NCI-H1092 (cell line): ENCODE results near the gene BARHL2.

Experiments
- DNase-seq: peaks from one replicate; lab custom pipeline; 2025; lab: John Stamatoyannopoulos, UW

The BARHL2 gene

DNA sequence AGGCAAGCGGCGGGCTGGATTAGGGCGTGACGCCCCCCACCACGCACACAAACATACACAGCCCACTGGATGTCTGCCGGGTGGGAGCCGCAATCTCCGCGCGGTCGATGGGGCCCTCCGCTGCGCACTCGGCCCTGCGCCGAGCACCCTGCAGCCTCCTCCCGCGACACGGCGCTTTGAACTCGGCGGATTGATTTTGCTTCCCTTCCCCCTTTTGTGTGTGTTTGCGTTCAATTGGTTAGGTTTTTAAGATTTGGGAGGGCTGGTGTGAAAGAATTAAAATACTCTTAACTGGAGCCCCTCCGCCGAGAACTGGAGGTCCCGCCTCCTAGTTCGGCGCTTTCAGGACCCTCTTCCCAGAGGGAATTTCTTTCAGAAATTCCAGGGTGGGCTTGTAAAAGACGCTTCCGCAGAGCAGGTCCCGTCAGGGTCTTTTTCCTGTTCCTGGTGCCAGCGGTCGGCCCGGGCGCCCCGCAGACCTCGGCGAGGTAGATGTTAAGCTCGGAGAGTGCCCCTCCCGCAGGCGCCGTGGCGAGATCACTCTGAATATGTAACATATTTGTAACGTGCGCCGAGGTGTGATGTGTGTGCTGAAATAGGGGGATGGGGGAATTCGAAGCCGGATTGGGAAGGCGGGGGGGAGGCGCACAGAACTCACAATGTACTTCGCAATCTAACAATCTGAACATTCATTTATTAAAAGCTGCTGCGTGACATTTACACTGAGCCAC lies 8.0 kb upstream of the BARHL2 start:
- no peak for DNase-seq

DNA sequence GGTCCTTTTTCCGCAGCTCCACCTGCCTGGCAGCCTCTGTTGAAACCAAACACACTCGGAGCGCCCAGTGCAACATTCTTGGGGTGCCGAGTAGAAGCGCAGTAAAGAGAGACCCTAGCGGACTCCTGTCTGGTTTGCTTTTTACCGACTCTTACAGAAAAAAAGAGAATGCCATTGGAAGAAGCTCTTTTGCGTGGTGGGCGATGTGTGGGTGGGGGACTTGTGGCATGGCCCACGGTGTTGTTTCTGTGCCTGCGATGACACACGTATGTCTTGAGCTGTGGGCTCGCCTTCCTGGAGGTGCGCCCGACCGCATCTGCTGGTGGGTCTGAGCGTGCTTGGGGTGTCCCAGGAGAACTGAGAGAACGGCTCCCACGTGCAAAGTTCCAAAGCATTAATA lies 7.3 kb upstream of the BARHL2 start:
- DNase-seq: no peak

DNA sequence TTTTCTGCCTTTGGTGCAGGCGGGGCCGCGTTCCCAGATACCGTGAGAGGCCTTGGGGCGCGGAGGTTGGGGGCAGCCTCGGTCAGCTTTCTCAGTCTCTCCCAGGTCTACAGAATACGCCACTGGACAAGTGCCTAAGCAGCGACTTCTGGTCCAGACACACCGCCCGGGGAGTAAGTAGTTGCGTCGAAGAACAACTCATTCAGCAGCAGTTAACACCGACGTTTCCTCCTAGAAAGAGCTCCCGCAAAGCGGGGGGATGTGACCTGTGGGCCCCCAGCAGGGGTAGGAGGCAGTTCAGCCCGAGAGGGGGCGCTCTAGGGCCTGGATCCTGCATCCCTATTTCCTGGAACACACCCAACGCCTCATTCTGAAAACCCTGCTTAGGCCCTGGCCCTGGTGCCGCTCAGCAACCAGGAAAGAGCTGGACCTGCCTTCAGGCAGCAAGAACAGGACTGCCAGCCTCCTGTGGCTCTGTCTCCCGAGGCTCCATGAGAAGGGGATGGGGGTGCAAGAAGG lies 6.5 kb upstream of the BARHL2 start:
- no peak for DNase-seq

DNA sequence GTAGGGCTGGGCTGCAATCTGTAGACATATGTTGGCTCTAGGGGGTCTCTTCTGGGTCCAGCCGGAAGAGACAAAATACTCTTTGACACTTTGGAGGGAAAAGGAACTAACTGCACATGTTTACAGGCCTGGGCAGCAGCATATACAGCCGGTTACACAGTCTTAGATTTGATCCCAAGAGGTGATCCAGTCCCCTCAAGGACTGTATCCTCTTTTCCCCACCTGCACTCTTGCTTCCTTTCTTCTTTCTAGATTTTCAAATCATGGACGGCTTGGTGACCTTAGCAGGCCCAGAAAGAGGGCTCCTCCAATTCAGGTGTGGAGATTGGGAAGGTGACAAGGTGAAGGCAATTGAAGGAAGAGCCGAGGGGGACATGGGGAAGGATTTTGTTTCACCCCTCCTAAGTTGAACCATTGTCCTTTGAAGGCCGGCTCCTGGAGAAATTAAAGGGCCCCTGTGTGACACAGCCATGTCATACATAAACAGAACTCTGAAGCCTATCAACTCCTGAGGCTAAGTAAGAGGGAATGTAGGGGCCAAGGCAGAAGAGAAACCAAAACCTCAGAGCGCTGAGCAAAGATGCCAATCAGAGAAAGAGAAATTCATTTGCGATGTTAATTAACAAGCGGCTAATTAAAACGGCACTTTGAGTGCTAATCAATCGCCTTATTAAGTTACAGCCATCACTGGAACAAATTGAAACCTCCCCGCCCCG lies 5.9 kb upstream of the BARHL2 start:
- no peak for DNase-seq

DNA sequence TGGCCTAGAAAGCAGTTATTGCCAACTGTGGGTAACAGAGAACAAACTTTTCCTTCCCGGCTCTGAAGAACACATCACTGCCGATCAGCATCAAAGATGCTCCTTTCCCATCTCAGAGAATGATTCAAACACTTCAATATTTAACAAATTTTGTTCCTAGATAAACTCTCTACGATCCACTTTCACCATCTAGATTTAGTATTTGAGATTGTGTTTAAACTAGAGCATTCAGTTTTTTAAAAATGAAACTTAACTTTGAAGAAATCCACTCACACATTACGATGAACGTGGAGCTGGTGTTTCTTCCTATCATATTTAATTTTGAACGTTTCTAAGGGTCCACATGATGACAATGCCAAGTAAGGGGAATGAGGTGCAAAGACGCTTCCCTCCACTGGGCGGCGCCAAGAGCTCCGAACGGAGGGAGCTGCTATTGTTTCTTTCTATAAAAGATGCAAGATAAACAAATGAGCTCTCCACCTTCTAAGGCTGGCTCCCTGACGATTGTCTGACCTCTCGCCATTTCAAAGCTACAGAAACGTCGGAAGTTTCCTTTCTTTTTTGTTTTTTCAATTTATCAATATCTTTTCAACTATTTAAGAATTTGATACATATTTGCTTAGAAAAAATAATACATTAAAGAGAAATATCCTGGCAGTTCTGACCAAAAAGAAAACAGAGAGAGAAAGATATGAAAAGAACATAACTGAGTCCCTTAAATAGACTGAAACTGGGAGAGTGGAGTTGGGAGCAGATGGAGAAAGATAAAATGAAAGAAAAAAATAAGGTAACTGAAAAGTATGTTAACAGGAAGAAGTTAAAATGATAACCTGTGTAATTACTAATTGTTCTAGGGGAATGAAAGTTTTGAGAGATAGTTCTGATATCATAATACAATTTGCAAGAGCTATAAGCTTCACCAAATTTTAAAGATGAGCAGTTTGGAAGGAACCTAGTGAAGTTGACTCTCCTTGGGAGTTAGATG lies 4.4 kb upstream of the BARHL2 start:
- DNase-seq: peak; percentile 67

DNA sequence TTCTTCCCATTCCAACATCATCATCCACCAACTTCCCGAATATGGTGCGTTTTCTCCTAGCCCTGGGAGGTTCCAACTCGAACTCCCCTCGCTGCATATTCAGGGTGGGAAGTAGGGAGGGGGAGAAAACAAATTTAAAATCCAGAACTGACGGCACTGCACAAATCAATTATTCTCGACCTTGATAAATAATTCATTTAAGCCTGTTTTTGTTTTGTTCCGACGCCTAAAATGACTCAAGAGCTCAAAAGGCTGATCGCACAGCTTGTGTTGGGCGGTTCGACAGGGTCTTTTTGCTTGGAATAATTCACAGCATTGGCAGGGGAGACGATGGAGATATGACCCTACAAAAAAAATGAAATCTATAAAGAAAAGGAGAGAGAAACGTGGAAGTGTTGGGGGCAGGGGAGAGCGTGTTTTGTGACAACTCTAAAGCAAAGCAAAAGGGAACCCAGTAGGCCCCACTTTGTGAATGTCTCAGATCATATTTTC lies 3.1 kb upstream of the BARHL2 start:
- DNase-seq: no peak

DNA sequence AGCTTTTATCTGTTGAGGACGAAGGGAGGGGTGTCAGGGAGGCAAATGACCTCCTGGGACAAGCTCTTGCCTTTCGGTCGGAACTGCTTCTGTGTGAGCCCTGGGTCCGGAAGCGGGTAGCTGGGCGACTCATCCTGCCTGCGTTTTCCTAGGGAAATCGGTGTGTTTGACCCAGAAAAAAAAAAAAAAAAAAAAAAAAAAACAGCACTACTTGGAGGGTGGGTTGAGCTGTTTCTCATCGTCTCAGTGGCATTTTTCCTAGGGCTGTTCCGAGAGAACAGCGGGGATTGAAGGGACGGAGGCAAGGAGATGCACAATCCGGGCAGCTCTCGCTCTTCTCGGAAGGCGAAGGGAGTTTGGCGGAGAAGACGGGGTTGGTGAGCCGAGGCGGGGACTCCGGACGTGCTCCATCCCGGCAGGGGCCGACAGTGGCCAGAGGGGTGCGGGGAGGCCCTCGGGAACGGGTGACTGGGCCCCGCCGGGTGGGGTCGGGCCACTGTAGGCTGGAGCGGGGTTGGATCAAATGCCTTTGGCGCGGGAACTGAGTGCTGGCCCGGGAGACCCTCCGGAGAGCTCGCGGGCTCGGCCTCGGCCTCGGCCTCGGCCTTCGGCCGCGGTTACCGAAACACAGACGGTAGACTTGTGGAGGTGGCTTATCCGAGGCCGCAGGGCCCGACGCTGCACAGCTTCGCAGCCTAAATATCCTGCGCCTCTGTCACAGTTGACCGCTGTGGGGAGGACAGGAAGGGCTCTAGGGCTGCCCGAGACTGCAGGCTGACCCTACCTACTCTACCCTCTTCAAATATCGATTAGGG lies 2.4 kb upstream of the BARHL2 start:
- DNase-seq: no peak

DNA sequence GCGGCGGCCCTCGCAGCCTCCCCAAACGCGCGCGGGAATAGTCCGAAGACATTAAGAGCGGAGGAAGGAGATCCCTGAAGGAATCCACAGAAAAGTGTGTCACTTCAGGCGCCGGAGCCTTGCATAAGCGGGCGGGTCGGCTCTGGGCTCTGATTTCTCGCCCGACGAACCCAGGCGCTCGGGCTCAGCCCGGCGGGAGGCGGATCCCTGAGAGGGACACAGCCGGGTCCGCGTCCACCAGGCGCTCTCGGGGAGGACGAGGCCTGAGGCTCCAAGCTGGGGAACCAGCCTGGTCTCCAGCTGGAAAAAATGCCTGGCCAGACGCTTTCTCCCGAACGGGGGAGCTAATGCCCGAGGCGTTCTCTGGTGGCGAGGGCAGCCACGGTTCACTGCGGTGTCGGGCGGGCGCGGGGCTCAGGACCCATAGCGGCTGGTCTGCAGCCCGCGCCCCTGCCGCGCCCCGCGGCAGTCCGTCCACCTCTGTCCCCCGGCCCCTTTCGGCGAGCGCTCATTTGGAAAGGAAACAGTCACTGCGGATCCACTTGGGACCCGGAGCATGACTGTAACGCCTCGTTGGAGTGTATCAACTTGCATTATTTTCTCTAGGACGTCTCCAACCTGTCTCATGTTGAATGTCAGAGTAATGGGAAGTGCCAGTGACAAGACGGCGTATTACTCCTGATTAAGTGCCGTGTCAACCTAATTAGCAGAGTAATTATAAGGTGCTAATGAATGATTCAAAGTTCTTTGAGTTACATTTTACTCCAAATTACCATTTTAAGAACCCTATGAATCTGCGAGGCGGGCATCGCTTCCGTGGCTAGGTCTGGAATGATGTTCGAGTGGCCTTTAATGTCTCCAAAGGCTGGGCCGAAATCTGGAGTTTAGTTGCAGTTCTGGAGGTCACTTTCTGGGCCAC lies 1.6 kb upstream of the BARHL2 start:
- no peak for DNase-seq

DNA sequence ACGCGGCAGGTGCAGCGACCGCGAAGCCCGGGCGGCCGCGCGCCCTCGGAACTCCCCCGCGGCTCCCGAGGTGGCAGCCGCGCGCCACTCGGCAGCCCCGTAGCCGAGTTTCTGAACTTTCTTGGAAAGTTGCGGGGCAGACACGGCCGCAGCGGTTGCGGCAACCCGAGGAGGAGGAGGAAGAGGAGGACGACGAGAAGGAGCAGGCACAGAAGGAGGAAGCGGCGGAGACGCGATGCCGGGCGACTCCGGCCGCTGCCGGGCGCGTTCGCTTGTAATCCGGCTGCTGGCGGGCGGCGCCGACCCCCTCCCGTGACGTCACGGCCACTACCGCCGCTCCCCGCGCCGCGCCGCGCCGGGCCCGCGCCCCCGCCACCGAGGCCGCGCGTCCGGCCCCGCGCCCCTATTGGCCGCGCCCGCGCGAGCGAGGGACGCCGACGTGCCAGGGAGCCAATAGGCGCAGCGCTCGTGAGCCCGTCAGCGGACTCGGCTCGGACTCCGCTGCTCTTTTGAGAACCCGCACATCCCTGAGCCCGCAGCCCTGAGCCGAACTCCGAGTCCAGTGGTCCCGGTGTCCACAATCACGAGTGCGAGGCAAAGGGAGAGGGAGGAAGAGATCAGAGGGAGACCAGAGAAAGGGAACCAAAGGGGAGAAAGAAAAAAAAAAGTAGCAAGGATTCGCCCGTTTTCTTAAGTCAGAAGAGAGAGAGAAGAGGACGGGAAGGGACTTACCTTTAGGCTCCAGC lies 736 bp upstream of the BARHL2 start:
- DNase-seq: peak; percentile 81

DNA sequence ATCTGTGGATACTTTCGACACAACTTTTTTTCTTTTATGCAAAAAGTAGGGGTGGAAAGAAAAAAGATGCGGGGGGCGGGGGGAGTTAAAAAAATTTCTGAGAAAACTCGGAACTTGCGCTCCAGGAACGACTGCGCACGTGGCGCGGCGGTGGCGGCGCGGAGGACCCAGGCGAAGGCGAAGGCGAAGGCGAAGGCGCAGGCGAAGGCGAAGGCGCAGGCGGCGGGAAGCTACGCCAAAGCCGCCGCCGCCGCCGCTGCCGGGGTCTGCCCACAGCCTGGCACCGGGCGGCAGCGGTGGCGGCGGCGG lies 208 bp upstream of the BARHL2 start:
- no peak for DNase-seq

DNA sequence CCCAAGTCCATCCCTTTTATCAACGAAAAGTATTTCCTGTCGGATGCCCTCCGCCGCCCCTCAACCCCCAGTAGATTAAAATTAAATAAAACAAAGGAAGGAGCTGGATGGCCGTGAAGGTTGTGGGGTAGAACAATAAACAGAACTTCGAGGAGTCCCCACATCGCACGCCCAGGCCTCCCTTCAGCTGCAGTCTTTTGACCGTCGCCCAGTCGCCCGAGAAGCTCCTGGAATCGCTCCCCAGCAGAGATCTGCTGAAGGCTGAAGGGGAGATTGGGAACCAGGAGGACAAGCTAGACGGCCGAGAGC lies 905 bp downstream of the BARHL2 start:
- no peak for DNase-seq

DNA sequence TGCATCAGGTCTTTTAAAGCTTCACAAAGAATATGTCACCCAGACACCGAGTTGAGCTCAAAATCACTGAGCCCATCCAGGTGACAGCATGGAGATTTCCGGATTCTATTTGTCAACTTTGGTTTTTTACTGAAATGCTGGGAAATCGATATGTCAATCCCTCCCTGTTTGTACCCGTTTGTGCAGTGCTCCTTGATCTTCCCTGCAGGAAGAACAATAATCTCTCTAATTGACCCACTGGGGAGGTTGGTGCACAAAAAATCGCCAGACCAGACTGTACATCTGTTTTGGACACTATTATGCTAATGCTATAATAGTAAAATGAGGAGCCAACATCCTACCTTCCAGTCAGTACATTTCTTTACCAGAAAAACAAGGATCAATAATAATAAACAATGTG lies 1.8 kb downstream of the BARHL2 start:
- DNase-seq: no peak

DNA sequence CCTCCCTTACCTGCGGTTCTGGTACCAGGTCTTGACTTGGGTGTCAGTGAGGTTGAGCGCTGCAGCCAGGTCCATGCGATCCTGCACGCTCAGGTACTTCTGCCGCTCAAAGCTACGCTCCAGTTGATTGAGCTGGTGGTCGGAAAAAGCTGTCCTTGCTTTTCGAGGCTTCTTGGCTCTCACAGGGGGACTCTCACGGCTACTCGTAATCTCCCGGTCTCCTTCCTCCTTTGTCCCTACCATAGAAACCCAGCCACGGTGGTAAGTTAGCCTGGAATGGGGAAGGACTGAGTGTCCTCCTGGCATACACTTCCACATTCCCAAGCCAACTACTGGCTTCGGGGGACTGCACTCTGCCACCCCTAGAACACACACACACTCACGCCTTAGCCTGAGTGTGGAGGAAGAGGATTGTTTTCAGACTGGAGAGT lies 2.6 kb downstream of the BARHL2 start:
- no peak for DNase-seq

DNA sequence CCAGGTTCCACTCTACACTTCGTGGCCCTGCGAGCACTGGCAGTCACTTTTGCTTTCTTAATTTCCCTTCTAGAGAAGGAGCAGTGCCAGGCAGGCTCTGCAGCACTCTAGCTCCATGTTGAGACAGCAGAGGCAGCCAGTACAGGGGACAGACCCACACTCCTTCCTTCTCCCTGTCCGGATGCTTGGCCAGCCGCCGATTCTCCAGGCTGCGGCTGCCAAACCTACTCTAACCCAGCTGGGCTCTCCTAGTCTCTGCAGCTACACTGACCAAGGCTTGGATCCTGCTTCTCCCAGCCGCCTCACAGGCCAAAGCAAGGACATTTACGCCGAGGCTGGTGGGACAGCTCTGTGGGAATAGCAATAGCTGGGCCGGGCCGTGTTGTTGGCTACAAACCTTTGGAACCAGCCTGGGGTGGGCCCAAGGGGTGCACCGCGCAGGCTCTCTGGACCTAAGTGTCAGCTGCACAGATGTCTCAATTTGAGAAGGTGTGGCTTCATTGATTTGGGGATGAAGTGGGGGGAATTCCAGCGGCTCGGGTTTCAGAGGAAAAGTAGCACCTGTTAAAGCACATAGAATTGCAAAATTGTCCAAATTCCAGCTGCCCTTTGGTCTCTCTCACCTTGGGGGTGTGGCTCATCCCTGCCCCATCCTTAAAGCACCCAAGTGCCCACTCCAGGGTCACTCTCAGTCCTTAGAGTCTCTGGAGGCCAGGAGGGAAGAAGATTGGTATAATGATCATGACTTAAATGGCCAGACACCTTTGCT lies 3.2 kb downstream of the BARHL2 start:
- no peak for DNase-seq

DNA sequence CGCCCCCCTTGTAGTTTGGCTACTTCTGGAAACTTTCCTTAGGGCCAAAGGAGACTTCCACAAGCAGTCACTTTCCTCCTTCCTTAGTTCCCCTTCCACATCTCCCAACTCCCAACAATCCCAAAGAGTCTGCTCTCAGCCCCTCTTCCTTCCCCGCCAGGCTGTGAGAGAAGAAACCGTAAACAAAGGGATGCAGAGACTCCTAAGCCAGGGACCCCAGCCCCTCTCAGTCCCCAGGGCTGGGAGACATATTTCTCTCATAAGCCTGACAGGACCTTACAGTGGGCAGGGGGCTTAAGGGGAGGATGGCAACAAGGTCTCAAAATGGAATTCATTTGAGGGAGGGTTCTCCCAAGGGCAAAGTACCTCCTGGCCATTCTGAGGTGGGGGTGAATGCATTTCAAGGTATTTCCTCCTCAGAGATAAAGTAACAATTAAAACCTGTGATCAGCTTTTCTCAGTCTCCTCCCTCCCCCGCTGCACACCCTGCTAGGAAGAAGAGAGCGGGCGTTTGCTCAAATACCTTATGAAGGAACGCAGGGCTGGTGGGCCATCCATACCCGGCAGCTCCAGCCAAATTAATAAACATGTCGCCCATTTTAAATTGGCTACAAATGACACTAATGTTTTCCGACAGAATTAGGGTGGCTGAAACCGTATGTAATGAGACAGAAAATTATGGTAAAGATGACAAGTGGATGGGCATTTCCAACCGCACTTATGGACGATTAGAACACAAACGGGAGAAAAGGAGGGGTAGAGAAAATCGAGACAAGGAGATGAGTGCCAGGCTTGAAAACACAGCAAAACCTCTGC lies 4.0 kb downstream of the BARHL2 start:
- no peak for DNase-seq

DNA sequence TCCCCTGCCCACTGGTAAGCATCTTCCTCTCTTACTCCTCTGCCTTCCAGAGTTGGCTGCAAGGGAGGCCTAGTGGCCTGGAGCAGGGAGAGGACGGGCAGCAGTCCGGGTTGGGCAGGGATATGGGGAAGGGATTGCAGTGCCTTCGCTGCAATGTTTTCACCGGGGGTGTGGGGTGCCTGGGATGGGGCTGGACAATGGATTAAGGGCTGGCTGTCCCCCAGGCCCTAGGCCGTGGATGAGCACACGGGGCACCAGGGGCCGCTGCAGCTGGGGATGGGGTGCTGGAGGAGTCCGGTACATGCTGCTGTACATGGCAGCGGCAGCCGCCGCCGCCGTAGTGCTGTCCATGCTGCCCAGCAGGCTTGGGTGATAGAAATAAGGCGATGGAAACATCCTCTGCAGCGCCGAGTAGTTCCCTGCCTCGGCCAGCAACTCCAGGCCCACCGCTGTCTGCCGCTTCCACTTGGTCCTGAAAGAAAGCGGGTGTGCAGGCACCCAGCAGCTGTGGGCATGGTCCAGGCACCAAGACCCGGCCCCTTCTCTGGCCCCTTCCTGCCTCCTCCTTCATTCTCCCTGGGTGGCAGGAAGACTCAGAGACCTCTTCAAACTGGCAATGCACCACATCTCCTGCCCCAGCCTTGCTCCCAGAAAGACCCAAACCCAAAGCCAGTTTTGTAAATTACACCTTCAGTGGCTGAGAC lies 4.8 kb downstream of the BARHL2 start:
- DNase-seq: no peak

DNA sequence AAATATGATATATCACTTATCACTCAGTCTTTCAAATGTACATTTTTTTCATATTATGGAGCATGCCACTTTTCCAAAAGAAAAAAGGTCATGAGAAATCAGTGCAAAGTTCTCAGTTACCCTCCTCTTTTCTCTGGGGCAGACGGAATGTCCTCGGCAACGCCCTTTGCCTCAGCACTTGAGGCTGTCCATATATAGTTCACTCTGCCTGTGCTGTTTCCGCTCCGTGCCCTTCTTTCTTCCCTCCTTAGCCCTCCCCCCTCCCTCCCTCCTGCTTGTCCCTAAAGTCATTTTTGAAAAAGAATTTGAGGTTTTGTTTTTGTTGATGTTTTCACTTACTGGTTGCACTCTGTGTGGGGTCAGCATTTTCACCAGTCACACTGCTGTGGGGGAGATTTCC lies 5.4 kb downstream of the BARHL2 start:
- no peak for DNase-seq
